SK-N-SH treated with all-trans-retinoic acid at 6 μM for 48 hours (cell line): ENCODE results near the gene TRAF3IP3.

Experiments
- GLIS3 ChIP-seq: fragments of 250-450 bp; sonication (Bioruptor Pico); IDR thresholded peaks from 2 replicates; pipeline ENCODE4 v1.5.0; 2020; ENCODE audit warnings: mild to moderate bottlenecking, moderate library complexity
- ISL1 ChIP-seq: fragments of 250-450 bp; sonication (Bioruptor Pico); IDR thresholded peaks from 2 replicates; pipeline ENCODE4 v2.1.2; 2022; ENCODE audit warnings: mild to moderate bottlenecking, moderate library complexity
- OSR1 ChIP-seq: fragments of 250-450 bp; sonication (Bioruptor Pico); IDR thresholded peaks from 2 replicates; pipeline ENCODE4 v1.8.0; 2022; ENCODE audit warnings: moderate library complexity, mild to moderate bottlenecking, inconsistent platforms
- ZFP30 ChIP-seq: fragments of 450-650 bp; formaldehyde crosslinking; IDR thresholded peaks from 2 replicates; pipeline ENCODE4 v1.5.0; 2022; ENCODE audit warnings: mild to moderate bottlenecking, moderate library complexity
- ZNF8 ChIP-seq: fragments of 450-650 bp; formaldehyde crosslinking; IDR thresholded peaks from 2 replicates; pipeline ENCODE4 v1.5.0; 2020; ENCODE audit warnings: mild to moderate bottlenecking, moderate library complexity

DNA sequence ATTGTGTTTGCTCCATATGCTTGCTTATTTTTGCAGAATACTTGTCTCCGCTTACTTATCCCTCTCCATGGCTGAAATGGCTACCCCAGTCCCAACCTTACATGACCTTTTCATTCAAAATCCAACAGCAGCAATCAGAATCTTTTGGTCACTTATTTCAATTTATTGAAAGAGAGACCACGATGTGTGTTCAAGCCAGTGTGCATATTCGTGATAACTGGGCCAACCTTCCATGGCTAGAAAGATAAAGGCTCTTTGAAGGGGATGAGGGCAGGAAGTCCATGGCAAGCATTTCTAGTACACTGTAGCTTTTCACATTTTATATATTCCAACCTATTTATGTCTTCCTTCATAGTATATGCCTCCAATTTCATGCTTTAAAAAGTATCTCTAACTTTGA lies 28.1 kb upstream of the TRAF3IP3 start:
- TF ChIP-seq ZNF8 (CRISPR knock-in tag), result no peak
- TF ChIP-seq ISL1, result no peak
- TF ChIP-seq GLIS3 (CRISPR knock-in tag), result no peak
- TF ChIP-seq ZFP30, result no peak
- no peak for TF ChIP-seq OSR1 (CRISPR knock-in tag)
